Nephron (organoid): ENCODE measurements around the gene THTPA.
"Not testable (repeated sequence)": the region's sequence is repeated elsewhere in the genome, so short reads cannot be mapped to it uniquely, and the experiment has no call there.

Source experiments
- H3K27ac Mint-ChIP-seq, 3 experiments: 2 replicates each; pipeline ENCODE4 v1.8.0; 2020; ENCODE audit warnings: mixed read lengths in 3 of 3, mild to moderate bottlenecking in 2 of 3, moderate library complexity in 1 of 3
- H3K27me3 Mint-ChIP-seq: 2 replicates; pipeline ENCODE4 v1.8.0; 2021; ENCODE audit warnings: low read depth, mild to moderate bottlenecking, moderate library complexity, mixed read lengths
- H3K36me3 Mint-ChIP-seq: 2 replicates; pipeline ENCODE4 v1.8.0; 2020; ENCODE audit warnings: low read depth, mixed read lengths
- H3K4me1 Mint-ChIP-seq: 2 replicates; pipeline ENCODE4 v1.8.0; 2020; ENCODE audit warnings: mixed read lengths
- H3K4me3 Mint-ChIP-seq, 3 experiments: 2 replicates each; pipeline ENCODE4 v1.8.0; 2020; ENCODE audit warnings: mild to moderate bottlenecking in 3 of 3, mixed read lengths in 3 of 3, moderate library complexity in 2 of 3
- H3K9me3 Mint-ChIP-seq: 2 replicates; pipeline ENCODE4 v1.8.0; 2020; ENCODE audit warnings: mixed read lengths
- TF ChIP-seq, protein P1 (sequence below), 3 experiments: fragments of 200-600 bp; sonication (generic); IDR thresholded peaks; one replicate each; pipeline ENCODE4 v1.5.0; 2021; ENCODE audit warnings: antibody characterized with exemption in 3 of 3; ENCODE audit not compliant: unreplicated experiment in 3 of 3

The THTPA gene

DNA sequence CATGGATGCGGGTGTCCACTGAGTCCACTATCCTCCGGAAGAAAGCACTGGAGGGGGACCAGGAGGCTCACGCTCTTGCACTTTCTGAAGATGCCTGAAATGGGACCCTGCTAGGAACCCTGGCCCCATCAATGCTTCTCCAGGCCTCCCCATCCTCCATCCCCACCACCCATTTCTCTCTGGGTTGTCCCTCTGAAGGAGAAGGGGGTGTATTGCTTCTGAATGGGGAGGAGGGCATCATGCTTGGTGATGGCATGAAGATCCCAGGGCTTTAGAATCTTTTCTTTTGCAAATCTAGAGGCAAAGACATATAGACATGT, 23.2 kb downstream of the THTPA start:
- Mint-ChIP-seq H3K4me1 (peaks cover 24% of the 10 kb centered on the region), H3K9me3 (no peaks in the 10 kb centered on the region), H3K4me3 (peak overlapping the region; percentile 87 to 95 (median 89)), H3K27ac (peak overlapping the region; percentile 94 to 99 (median 96)), H3K36me3 (peaks cover 9% of the 10 kb centered on the region), H3K27me3 (peaks cover 63% of the 10 kb centered on the region)
- TF ChIP-seq, protein P1, sequence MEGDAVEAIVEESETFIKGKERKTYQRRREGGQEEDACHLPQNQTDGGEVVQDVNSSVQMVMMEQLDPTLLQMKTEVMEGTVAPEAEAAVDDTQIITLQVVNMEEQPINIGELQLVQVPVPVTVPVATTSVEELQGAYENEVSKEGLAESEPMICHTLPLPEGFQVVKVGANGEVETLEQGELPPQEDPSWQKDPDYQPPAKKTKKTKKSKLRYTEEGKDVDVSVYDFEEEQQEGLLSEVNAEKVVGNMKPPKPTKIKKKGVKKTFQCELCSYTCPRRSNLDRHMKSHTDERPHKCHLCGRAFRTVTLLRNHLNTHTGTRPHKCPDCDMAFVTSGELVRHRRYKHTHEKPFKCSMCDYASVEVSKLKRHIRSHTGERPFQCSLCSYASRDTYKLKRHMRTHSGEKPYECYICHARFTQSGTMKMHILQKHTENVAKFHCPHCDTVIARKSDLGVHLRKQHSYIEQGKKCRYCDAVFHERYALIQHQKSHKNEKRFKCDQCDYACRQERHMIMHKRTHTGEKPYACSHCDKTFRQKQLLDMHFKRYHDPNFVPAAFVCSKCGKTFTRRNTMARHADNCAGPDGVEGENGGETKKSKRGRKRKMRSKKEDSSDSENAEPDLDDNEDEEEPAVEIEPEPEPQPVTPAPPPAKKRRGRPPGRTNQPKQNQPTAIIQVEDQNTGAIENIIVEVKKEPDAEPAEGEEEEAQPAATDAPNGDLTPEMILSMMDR (IDR thresholded peaks at IDR 0.05; ENCODE audit: unreplicated experiment in 3 of 3), result no peak

DNA sequence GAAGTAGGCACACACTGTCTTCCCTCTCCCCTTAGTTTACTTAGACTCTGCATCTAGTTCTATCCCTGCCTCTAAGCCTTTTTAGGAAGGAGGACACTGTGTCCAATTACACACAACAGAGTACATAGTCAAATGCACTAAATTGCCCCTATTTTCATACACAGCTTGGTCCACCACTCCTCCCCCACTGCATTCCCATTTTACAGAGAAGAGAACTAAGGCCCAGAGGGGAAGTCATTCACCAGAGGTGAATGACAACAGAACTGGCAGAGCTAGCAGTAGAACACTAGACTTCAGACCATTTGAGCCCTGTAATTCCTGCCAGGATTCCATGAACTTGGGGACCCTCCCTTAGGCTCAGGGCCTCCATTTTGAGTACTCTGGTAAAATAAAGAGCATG, 23.7 kb downstream of the THTPA start:
- Mint-ChIP-seq H3K27me3 (peaks cover 61% of the 10 kb centered on the region), H3K4me1 (peaks cover 24% of the 10 kb centered on the region), H3K9me3 (no peaks in the 10 kb centered on the region), H3K27ac (peak overlapping the region; percentile 94 to 99 (median 96)), H3K36me3 (peaks cover 8% of the 10 kb centered on the region), H3K4me3 (peak overlapping the region; percentile 66 to 89 (median 87))
- TF ChIP-seq, protein P1 (IDR thresholded peaks at IDR 0.05; ENCODE audit: unreplicated experiment in 3 of 3), result no peak

GRCh38 chr14:23580152-23580926, 24.3 kb downstream of the THTPA start:
- TF ChIP-seq, protein P1 (IDR thresholded peaks at IDR 0.05; ENCODE audit: unreplicated experiment in 3 of 3), result no peak
- Mint-ChIP-seq H3K9me3 (no peaks in the 10 kb centered on the region), H3K4me1 (peaks cover 18% of the 10 kb centered on the region), H3K27me3 (peaks cover 55% of the 10 kb centered on the region), H3K36me3 (peaks cover 2% of the 10 kb centered on the region), H3K27ac (peak overlapping the region in 1 of 3 experiments; percentile 96), H3K4me3 (no peak overlapping the region)

- TF ChIP-seq, protein P1 (IDR thresholded peaks at IDR 0.05; ENCODE audit: unreplicated experiment in 3 of 3), result no peak
- Mint-ChIP-seq H3K36me3 (no peaks in the 10 kb centered on the region), H3K4me1 (peaks cover 17% of the 10 kb centered on the region), H3K4me3 (peak overlapping the region in 2 of 3 experiments; percentile 5 to 64), H3K9me3 (peaks cover 3% of the 10 kb centered on the region), H3K27me3 (peaks cover 54% of the 10 kb centered on the region), H3K27ac (peak overlapping the region in 2 of 3 experiments; percentile 77 to 87)
These were observed 24.8 kb downstream of the THTPA start for GRCh38 chr14:23580948-23581281.

GRCh38 chr14:23582906-23583760, 27.1 kb downstream of the THTPA start:
- Mint-ChIP-seq H3K36me3 (no peaks in the 10 kb centered on the region), H3K27me3 (peaks cover 44% of the 10 kb centered on the region), H3K4me3 (no peak overlapping the region), H3K9me3 (peaks cover 9% of the 10 kb centered on the region), H3K4me1 (peaks cover 11% of the 10 kb centered on the region), H3K27ac (no peak overlapping the region)
- TF ChIP-seq, protein P1 (IDR thresholded peaks at IDR 0.05; ENCODE audit: unreplicated experiment in 3 of 3), result no peak

GRCh38 chr14:23583761-23584526, 27.9 kb downstream of the THTPA start:
- not testable (repeated sequence) for H3K36me3 Mint-ChIP-seq, H3K4me1 Mint-ChIP-seq, H3K4me3 Mint-ChIP-seq, H3K9me3 Mint-ChIP-seq
- H3K27ac Mint-ChIP-seq, result peak overlapping the region in 1 of 3 experiments; percentile 31
- peaks cover 41% of the 10 kb centered on the region for H3K27me3 Mint-ChIP-seq

DNA sequence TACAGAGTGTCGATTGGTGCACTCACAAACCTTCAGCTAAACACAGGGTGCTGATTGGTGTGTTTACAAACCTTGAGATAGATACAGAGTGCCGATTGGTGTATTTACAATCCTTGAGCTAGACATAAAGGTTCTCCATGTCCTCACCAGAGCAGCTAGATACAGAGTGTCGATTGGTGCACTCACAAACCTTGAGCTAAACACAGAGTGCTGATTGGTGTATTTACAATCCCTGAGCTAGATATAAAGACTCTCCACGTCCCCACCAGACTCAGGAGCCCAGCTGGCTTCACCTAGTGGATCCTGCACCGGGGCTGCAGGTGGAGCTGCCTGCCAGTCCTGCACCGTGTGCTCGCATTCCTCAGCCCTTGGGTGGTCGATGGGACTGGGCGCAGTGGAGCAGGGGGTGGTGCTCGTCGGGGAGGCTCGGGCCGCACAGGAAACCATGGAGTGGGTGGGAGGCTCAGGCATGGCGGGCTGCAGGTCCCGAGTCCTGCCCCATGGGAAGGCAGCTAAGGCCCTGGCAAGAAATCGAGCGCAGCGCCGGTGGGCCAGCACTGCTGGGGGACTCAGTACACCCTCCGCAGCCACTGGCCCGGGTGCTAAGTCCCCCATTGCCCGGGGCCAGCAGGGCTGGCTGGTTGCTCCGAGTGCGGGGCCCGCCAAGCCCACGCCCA, 28.6 kb downstream of the THTPA start:
- H3K9me3 Mint-ChIP-seq, H3K27ac Mint-ChIP-seq, H3K36me3 Mint-ChIP-seq, H3K4me3 Mint-ChIP-seq: not testable (repeated sequence)
- H3K4me1 Mint-ChIP-seq, result peaks cover 11% of the 10 kb centered on the region
- peaks cover 36% of the 10 kb centered on the region for H3K27me3 Mint-ChIP-seq
